Nephron (organoid): ENCODE measurements around the gene FKBP15.
"Not testable (repeated sequence)": the region's sequence is repeated elsewhere in the genome, so short reads cannot be mapped to it uniquely, and the experiment has no call there.

Source experiments
- H3K27ac Mint-ChIP-seq, 3 experiments: 2 replicates each; pipeline ENCODE4 v1.8.0; 2020; ENCODE audit warnings: mixed read lengths in 3 of 3, mild to moderate bottlenecking in 2 of 3, moderate library complexity in 1 of 3
- H3K27me3 Mint-ChIP-seq: 2 replicates; pipeline ENCODE4 v1.8.0; 2021; ENCODE audit warnings: low read depth, mild to moderate bottlenecking, moderate library complexity, mixed read lengths
- H3K36me3 Mint-ChIP-seq: 2 replicates; pipeline ENCODE4 v1.8.0; 2020; ENCODE audit warnings: low read depth, mixed read lengths
- H3K4me1 Mint-ChIP-seq: 2 replicates; pipeline ENCODE4 v1.8.0; 2020; ENCODE audit warnings: mixed read lengths
- H3K4me3 Mint-ChIP-seq, 3 experiments: 2 replicates each; pipeline ENCODE4 v1.8.0; 2020; ENCODE audit warnings: mild to moderate bottlenecking in 3 of 3, mixed read lengths in 3 of 3, moderate library complexity in 2 of 3
- H3K9me3 Mint-ChIP-seq: 2 replicates; pipeline ENCODE4 v1.8.0; 2020; ENCODE audit warnings: mixed read lengths
- TF ChIP-seq, protein P1 (sequence below), 3 experiments: fragments of 200-600 bp; sonication (generic); IDR thresholded peaks; one replicate each; pipeline ENCODE4 v1.5.0; 2021; ENCODE audit warnings: antibody characterized with exemption in 3 of 3; ENCODE audit not compliant: unreplicated experiment in 3 of 3

FKBP15 gene

DNA sequence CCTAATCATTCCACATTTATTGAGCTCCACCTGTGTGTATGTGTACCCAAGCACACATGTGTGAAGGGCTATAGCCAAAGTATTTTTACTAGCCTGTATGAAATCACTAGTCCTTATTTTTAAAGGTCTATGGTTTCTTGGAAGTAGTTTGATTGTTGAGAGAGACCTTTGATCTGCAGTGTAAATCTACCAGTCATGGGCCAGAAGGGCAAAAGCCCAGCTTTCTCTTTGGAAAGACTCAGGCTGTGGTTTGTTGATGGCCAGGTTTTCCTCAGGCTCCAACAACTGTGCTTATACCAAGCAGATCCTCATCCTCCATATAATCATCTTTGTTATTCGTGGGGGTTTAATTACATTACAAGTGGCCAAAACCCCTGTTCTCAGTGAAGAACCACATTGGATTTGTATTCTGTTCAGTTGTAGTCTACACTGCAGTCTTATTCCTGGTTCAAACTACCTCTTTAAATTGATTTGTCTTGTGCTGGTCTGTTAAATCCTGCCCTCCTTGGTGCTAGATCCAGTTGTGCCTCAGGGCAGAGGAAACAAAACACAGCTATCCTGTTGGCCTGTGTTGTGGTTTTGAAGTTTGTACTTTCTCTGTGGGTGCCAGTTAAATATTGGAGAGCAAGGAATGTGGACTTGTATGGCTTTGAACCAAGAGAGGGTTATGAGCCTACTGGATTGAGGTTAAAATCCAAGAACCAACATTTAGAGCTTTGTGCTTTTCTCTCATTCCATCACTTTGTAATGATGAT is 41.0 kb upstream of the FKBP15 start:
- no peaks in the 10 kb centered on the region for H3K9me3 Mint-ChIP-seq
- peak overlapping the region in 1 of 3 experiments; percentile 71 for H3K27ac Mint-ChIP-seq
- TF ChIP-seq, protein P1, sequence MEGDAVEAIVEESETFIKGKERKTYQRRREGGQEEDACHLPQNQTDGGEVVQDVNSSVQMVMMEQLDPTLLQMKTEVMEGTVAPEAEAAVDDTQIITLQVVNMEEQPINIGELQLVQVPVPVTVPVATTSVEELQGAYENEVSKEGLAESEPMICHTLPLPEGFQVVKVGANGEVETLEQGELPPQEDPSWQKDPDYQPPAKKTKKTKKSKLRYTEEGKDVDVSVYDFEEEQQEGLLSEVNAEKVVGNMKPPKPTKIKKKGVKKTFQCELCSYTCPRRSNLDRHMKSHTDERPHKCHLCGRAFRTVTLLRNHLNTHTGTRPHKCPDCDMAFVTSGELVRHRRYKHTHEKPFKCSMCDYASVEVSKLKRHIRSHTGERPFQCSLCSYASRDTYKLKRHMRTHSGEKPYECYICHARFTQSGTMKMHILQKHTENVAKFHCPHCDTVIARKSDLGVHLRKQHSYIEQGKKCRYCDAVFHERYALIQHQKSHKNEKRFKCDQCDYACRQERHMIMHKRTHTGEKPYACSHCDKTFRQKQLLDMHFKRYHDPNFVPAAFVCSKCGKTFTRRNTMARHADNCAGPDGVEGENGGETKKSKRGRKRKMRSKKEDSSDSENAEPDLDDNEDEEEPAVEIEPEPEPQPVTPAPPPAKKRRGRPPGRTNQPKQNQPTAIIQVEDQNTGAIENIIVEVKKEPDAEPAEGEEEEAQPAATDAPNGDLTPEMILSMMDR (IDR thresholded peaks at IDR 0.05; ENCODE audit: unreplicated experiment in 3 of 3) = no peak
- H3K36me3 Mint-ChIP-seq = peaks cover 51% of the 10 kb centered on the region
- no peaks in the 10 kb centered on the region for H3K27me3 Mint-ChIP-seq
- no peak overlapping the region for H3K4me3 Mint-ChIP-seq
- H3K4me1 Mint-ChIP-seq = no peaks in the 10 kb centered on the region

DNA sequence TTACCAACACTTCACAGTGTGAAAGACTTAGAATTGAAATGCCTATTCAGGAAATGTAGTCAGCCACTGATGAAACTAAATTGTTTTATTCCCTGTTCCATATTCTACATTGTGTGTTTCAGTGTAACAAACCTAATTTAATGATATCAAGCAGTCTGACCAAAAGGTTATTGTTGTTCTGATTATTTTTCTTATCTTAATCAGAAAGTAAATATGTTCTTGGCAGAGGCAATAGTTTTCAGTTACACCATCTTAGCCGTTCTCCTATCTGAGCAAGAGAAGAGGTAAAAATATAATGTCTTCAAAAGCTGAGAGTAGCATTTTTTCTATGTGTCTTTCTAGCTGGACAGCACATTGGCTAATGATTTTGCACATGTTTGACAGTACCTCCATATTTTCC is 37.2 kb upstream of the FKBP15 start:
- Mint-ChIP-seq H3K4me3 (no peak overlapping the region), H3K9me3 (no peaks in the 10 kb centered on the region), H3K27ac (no peak overlapping the region), H3K4me1 (no peaks in the 10 kb centered on the region), H3K36me3 (peaks cover 41% of the 10 kb centered on the region), H3K27me3 (no peaks in the 10 kb centered on the region)
- TF ChIP-seq, protein P1 (IDR thresholded peaks at IDR 0.05; ENCODE audit: unreplicated experiment in 3 of 3) = no peak

DNA sequence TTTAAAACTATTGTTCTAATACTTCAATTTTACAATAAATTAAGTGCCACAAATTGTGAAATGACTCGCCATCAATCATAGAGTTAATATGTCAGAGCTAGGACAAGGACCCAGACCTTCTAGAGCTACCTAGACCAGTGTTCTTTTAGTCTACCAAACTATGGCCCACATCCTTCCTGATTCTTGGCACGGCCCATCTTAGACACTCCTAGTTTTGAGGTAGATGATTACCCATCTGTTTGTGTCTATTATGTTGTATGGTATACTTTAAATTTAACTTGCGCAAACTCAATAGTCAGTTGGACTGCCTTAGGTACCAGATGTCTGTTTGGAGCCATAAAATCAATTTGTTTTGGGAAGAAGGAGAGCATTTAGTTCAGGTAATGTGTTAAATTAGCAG is 36.8 kb upstream of the FKBP15 start:
- no peaks in the 10 kb centered on the region for H3K9me3 Mint-ChIP-seq
- H3K27me3 Mint-ChIP-seq = no peaks in the 10 kb centered on the region
- peaks cover 42% of the 10 kb centered on the region for H3K36me3 Mint-ChIP-seq
- H3K27ac Mint-ChIP-seq = no peak overlapping the region
- H3K4me3 Mint-ChIP-seq = no peak overlapping the region
- no peaks in the 10 kb centered on the region for H3K4me1 Mint-ChIP-seq
- TF ChIP-seq, protein P1 (IDR thresholded peaks at IDR 0.05; ENCODE audit: unreplicated experiment in 3 of 3) = no peak

DNA sequence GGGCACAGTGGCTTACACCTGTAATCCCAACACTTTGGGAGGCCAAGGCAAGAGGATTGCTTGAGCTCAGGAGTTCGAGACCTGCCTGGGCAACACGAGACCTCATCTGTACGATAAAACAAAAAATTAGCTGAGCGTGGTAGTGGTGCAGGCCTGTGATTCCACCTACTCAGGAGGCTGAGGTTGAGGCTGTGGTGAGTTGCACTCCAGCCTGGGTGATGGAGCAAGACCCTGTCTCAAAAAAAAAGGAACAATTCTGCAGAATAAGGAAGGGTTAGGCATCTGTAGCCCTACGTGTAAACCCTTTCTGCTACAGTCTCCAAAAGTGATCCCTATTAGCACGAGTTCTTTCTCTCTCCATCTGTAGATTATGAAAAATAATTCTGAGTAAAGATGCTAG is 34.4 kb upstream of the FKBP15 start:
- H3K36me3 Mint-ChIP-seq = peaks cover 39% of the 10 kb centered on the region
- no peaks in the 10 kb centered on the region for H3K4me1 Mint-ChIP-seq
- H3K9me3 Mint-ChIP-seq = peaks cover 2% of the 10 kb centered on the region
- TF ChIP-seq, protein P1 (IDR thresholded peaks at IDR 0.05; ENCODE audit: unreplicated experiment in 3 of 3) = no peak
- no peak overlapping the region for H3K4me3 Mint-ChIP-seq
- H3K27ac Mint-ChIP-seq = no peak overlapping the region
- H3K27me3 Mint-ChIP-seq = no peaks in the 10 kb centered on the region

DNA sequence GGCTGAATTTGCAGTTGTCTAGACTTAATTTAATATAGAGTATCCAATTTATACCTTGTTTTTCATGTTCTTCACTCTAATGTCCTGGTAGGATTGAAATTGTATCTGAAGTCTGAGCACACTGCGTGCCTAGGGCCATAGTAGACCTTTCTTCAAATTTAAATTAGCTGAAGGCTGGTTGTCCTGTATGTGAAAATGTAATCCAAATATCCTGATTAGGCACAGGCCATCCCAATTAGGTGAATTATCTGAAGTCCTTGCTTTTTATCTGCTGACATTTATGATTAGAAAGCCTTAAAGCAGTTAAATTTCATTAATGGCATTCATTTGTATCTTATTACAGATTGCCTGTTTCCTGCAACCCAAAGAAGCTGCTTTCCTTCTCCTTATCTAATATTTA is 33.9 kb upstream of the FKBP15 start:
- peaks cover 2% of the 10 kb centered on the region for H3K9me3 Mint-ChIP-seq
- no peaks in the 10 kb centered on the region for H3K4me1 Mint-ChIP-seq
- no peak overlapping the region for H3K27ac Mint-ChIP-seq
- peaks cover 35% of the 10 kb centered on the region for H3K36me3 Mint-ChIP-seq
- H3K27me3 Mint-ChIP-seq = no peaks in the 10 kb centered on the region
- TF ChIP-seq, protein P1 (IDR thresholded peaks at IDR 0.05; ENCODE audit: unreplicated experiment in 3 of 3) = no peak
- H3K4me3 Mint-ChIP-seq = no peak overlapping the region

DNA sequence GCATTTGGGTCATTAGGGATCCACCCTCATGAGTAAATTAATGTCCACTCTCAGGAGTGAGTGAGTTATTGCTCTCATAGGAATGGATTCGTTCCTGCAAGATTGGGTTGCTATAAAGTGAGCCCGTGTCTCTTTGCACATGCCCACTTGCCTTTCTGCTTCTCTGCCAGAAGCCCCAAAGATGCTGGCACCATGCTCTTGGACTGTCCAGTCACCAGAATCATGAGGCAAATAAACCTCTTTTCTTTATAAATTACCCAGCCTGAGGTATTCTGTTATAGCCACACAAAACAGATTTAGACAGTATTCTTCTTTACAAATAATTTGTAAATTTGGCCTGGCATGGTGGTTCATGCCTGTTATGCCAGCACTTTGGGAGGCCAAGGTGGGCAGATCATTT is 29.7 kb upstream of the FKBP15 start:
- no peak overlapping the region for H3K27ac Mint-ChIP-seq
- H3K4me1 Mint-ChIP-seq = no peaks in the 10 kb centered on the region
- no peaks in the 10 kb centered on the region for H3K27me3 Mint-ChIP-seq
- peaks cover 28% of the 10 kb centered on the region for H3K36me3 Mint-ChIP-seq
- H3K4me3 Mint-ChIP-seq = no peak overlapping the region
- TF ChIP-seq, protein P1 (IDR thresholded peaks at IDR 0.05; ENCODE audit: unreplicated experiment in 3 of 3) = no peak
- peaks cover 6% of the 10 kb centered on the region for H3K9me3 Mint-ChIP-seq

DNA sequence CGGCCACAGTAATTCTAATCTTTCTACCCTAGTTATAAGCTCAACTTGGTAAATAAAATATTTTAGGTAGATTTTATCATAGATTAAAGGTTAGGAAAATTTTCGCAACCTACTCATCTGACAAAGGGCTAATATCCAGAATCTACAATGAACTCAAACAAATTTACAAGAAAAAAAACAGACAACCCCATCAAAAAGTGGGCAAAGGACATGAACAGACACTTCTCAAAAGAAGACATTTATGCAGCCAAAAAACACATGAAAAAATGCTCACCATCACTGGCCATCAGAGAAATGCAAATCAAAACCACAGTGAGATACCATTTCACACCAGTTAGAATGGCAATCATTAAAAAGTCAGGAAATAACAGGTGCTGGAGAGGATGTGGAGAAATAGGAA is 28.6 kb upstream of the FKBP15 start:
- H3K27me3 Mint-ChIP-seq, H3K27ac Mint-ChIP-seq, H3K9me3 Mint-ChIP-seq, H3K4me3 Mint-ChIP-seq, H3K4me1 Mint-ChIP-seq: not testable (repeated sequence)
- peaks cover 28% of the 10 kb centered on the region for H3K36me3 Mint-ChIP-seq
